Measurements from ENCODE around the gene UEVLD.

- TF ChIP-seq, protein P1, sequence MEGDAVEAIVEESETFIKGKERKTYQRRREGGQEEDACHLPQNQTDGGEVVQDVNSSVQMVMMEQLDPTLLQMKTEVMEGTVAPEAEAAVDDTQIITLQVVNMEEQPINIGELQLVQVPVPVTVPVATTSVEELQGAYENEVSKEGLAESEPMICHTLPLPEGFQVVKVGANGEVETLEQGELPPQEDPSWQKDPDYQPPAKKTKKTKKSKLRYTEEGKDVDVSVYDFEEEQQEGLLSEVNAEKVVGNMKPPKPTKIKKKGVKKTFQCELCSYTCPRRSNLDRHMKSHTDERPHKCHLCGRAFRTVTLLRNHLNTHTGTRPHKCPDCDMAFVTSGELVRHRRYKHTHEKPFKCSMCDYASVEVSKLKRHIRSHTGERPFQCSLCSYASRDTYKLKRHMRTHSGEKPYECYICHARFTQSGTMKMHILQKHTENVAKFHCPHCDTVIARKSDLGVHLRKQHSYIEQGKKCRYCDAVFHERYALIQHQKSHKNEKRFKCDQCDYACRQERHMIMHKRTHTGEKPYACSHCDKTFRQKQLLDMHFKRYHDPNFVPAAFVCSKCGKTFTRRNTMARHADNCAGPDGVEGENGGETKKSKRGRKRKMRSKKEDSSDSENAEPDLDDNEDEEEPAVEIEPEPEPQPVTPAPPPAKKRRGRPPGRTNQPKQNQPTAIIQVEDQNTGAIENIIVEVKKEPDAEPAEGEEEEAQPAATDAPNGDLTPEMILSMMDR (IDR thresholded peaks at IDR 0.05) = no peak
- TF ChIP-seq TCF7L2 (IDR thresholded peaks at IDR 0.05; ENCODE audit: low read depth, low read length) (no peak), POLR2AphosphoS5 (IDR thresholded peaks at IDR 0.05; ENCODE audit: low read depth, low read length) (no peak), REST (IDR thresholded peaks at IDR 0.05; ENCODE audit: insufficient read depth in 1 of 2, low read depth in 2 of 2, low read length in 1 of 2) (no peak), SIN3A (IDR thresholded peaks at IDR 0.05; ENCODE audit: borderline replicate concordance, insufficient read depth, low read depth, low read length) (no peak)
Observed at GRCh38 chr11:18580113-18580766, 8.3 kb downstream of the UEVLD start.

Data from Panc1 (cell line).